Measurements from ENCODE around the gene TMEM69. TPM values are rescaled to one million over a fixed set of nuclear protein-coding genes. Genes with fewer than 3 reads are reported as not detected.
"Not testable (repeated sequence)": the region's sequence is repeated elsewhere in the genome, so short reads cannot be mapped to it uniquely, and the experiment has no call there.

Gene TMEM69
- 47.5 and 66.8 TPM in 2 replicates for total RNA-seq (2014; rRNA removed; shearing (Covaris generic))
- polyA plus RNA-seq (2015; cell fraction: cytosol; rRNA removed) = 72.8 and 73.5 TPM in 2 replicates
- polyA plus RNA-seq (2015; cell fraction: nucleus; rRNA removed) = 70.6 and 71.4 TPM in 2 replicates

- peak; percentile 84 for DNase-seq (ENCODE audit: low read depth)
These were observed at the start of gene TMEM69 for GRCh38 chr1:45687754-45688740. Gene TMEM69 (plus strand): TSS chr1:45688181. CDS start chr1:45691069, 2,888 bp downstream.

- no peak for DNase-seq (ENCODE audit: low read depth)
These were observed 47.7 kb upstream of the TMEM69 start for GRCh38 chr1:45640293-45640692.

GRCh38 chr1:45643321-45643720 lies 44.7 kb upstream of the TMEM69 start:
- DNase-seq (ENCODE audit: low read depth) = no peak

- DNase-seq (ENCODE audit: low read depth) = peak; percentile 9
These were observed 44.0 kb upstream of the TMEM69 start for GRCh38 chr1:45643978-45644377.

- DNase-seq (ENCODE audit: low read depth) = no peak
These were observed 43.3 kb upstream of the TMEM69 start for GRCh38 chr1:45644661-45645060.

- no peak for DNase-seq (ENCODE audit: low read depth)
These were observed 40.5 kb upstream of the TMEM69 start for GRCh38 chr1:45647248-45648021.

GRCh38 chr1:45654540-45655280 lies 33.3 kb upstream of the TMEM69 start:
- no peak for DNase-seq (ENCODE audit: low read depth)

- DNase-seq (ENCODE audit: low read depth) = no peak
These were observed 31.3 kb upstream of the TMEM69 start for GRCh38 chr1:45656573-45657226.

GRCh38 chr1:45658171-45658570 lies 29.8 kb upstream of the TMEM69 start:
- DNase-seq (ENCODE audit: low read depth) = no peak

GRCh38 chr1:45659222-45659621 lies 28.8 kb upstream of the TMEM69 start:
- DNase-seq (ENCODE audit: low read depth) = no peak

- DNase-seq (ENCODE audit: low read depth) = no peak
These were observed 27.6 kb upstream of the TMEM69 start for GRCh38 chr1:45660336-45660735.

- DNase-seq (ENCODE audit: low read depth) = no peak
These were observed 21.1 kb upstream of the TMEM69 start for GRCh38 chr1:45666836-45667235.

- no peak for DNase-seq (ENCODE audit: low read depth)
These were observed 20.5 kb upstream of the TMEM69 start for GRCh38 chr1:45667321-45668111.

- DNase-seq (ENCODE audit: low read depth) = no peak
These were observed 19.5 kb upstream of the TMEM69 start for GRCh38 chr1:45668526-45668925.

GRCh38 chr1:45669379-45669778 lies 18.6 kb upstream of the TMEM69 start:
- no peak for DNase-seq (ENCODE audit: low read depth)

- no peak for DNase-seq (ENCODE audit: low read depth)
These were observed 17.9 kb upstream of the TMEM69 start for GRCh38 chr1:45669859-45670655.

GRCh38 chr1:45673956-45674355 lies 14.0 kb upstream of the TMEM69 start:
- DNase-seq (ENCODE audit: low read depth) = no peak

- DNase-seq (ENCODE audit: low read depth) = no peak
These were observed 13.5 kb upstream of the TMEM69 start for GRCh38 chr1:45674478-45674877.

- not testable (repeated sequence) for DNase-seq (ENCODE audit: low read depth)
These were observed 11.4 kb upstream of the TMEM69 start for GRCh38 chr1:45676553-45676952.
